K562 (cell line): ENCODE results near the gene HYI. TPM values are rescaled to one million over a fixed set of nuclear protein-coding genes. Genes with fewer than 3 reads are reported as not detected.

Experiments used
- ATAC-seq: fragments of 200-7000 bp; cut with Tn5 transposase; 3 replicates; pipeline ENCODE4 v1.9.1; 2020; ENCODE audit warnings: moderate library complexity
- BruUV-seq: library from RNA; stranded (reverse); fragments of 400-500 nt; replicated peaks from 2 replicates; lab custom pipeline; 2021; lab: Mats Ljungman, UMichigan
- CTCF ChIA-PET: fragments of 300-600 bp; formaldehyde crosslinking; extraction: SDS; loops from one replicate; lab custom pipeline; 2021; ENCODE audit warnings: low intra/inter-chr PET ratio; lab: Yijun Ruan, JAX
- POLR2A ChIA-PET: fragments of 300-600, 350-650 bp; sonication (Branson Sonifier 250); formaldehyde crosslinking; extraction: SDS; loops from one replicate; lab custom pipeline; 2021; ENCODE audit warnings: antibody characterized with exemption, inconsistent platforms; lab: Yijun Ruan, JAX
- DNase-seq, 4 experiments: peaks; one replicate each; pipeline versions ENCODE4 v3.0.0 to v3.0.0-alpha.2; 2011 to 2018; ENCODE audit warnings: low spot score in 3 of 4, mixed read lengths in 3 of 4; ENCODE audit errors: extremely low read depth in 1 of 4
- FAIRE-seq: peaks from 2 replicates; lab custom pipeline; 2011; peaks lifted over from hg19 to GRCh38; lab: Jason Lieb, UNC
- H2AFZ ChIP-seq: 2 replicates; pipeline ENCODE4 v1.6.0; 2011; ENCODE audit warnings: low read depth, low read length, control low read depth, inconsistent platforms
- H3K27ac ChIP-seq: fragments of 200-600 bp; 3 replicates; pipeline ENCODE4 v1.8.0; 2011; ENCODE audit warnings: low read depth, mild to moderate bottlenecking, control low read depth, inconsistent platforms, low read length, moderate library complexity, mixed read lengths; ENCODE audit errors: extremely low read depth
- H3K27me3 ChIP-seq, 2 experiments: fragments of 300-600 bp in 1 of 2; 2 replicates in 1 of 2; 3 replicates in 1 of 2; pipeline versions ENCODE4 v1.6.0 to v1.8.0; 2011; ENCODE audit warnings: inconsistent platforms in 2 of 2, low read length in 2 of 2, mild to moderate bottlenecking in 1 of 2, mixed read lengths in 1 of 2, moderate library complexity in 1 of 2; ENCODE audit not compliant: control insufficient read depth in 2 of 2, insufficient read depth in 2 of 2
- H3K36me3 ChIP-seq: fragments of 300-600 bp; 3 replicates; pipeline ENCODE4 v1.8.0; 2011; ENCODE audit warnings: mild to moderate bottlenecking, low read length, inconsistent platforms; ENCODE audit not compliant: control insufficient read depth, insufficient read depth
- H3K4me1 ChIP-seq, 2 experiments: fragments of 200-600 bp in 1 of 2; replicated peaks in 1 of 2; 2 replicates in 1 of 2; 3 replicates in 1 of 2; pipeline versions ENCODE4 v1.5.1 to v1.8.0; 2011; ENCODE audit warnings: inconsistent platforms in 2 of 2, low read length in 2 of 2, mild to moderate bottlenecking in 1 of 2, mixed read lengths in 1 of 2, moderate library complexity in 1 of 2; ENCODE audit not compliant: control insufficient read depth in 2 of 2, insufficient read depth in 2 of 2
- H3K4me2 ChIP-seq: 2 replicates; pipeline ENCODE4 v1.6.1; 2011; ENCODE audit warnings: low read length, control low read depth, inconsistent platforms, mixed read lengths; ENCODE audit not compliant: insufficient read depth
- H3K4me3 ChIP-seq: fragments of 200-600 bp; sonication (generic), shearing (Covaris generic); 2 replicates; pipeline ENCODE4 v1.5.1; 2016; ENCODE audit warnings: control low read depth, inconsistent platforms
- H3K79me2 ChIP-seq: fragments of 200-600 bp; 3 replicates; pipeline ENCODE4 v1.8.0; 2011; ENCODE audit warnings: low read length, inconsistent platforms; ENCODE audit not compliant: control insufficient read depth, insufficient read depth
- H3K9ac ChIP-seq, 2 experiments: 2 replicates each; pipeline versions ENCODE4 v1.6.0 to v1.6.1; 2011; ENCODE audit warnings: low read depth in 2 of 2, low read length in 2 of 2, control low read depth in 1 of 2, inconsistent platforms in 1 of 2, mild to moderate bottlenecking in 1 of 2, mixed read lengths in 1 of 2; ENCODE audit not compliant: insufficient read depth in 1 of 2
- H3K9me1 ChIP-seq: one replicate; pipeline ENCODE4 v1.6.0; 2011; ENCODE audit warnings: inconsistent platforms, mild to moderate bottlenecking, low read length, moderate library complexity; ENCODE audit not compliant: control insufficient read depth, insufficient read depth
- H3K9me3 ChIP-seq: replicated peaks from 2 replicates; pipeline ENCODE4 v1.5.1; 2011; ENCODE audit warnings: low read depth, low read length, inconsistent platforms; ENCODE audit not compliant: control insufficient read depth, insufficient read depth
- H4K20me1 ChIP-seq: replicated peaks from 2 replicates; pipeline ENCODE4 v1.6.1; 2011; ENCODE audit warnings: low read length, inconsistent platforms, mixed read lengths; ENCODE audit not compliant: control insufficient read depth, insufficient read depth
- CTCF ChIP-seq, 3 experiments: IDR thresholded peaks in 2 of 3; conservative IDR thresholded peaks in 1 of 3; 2 replicates each; pipeline ENCODE4 v1.5.1; 2011 to 2012; ENCODE audit warnings: low read length in 3 of 3, mild to moderate bottlenecking in 3 of 3, control low read depth in 2 of 3, improper control_type of control experiment in 1 of 3, inconsistent platforms in 1 of 3, low read depth in 1 of 3, mixed read lengths in 1 of 3, moderate library complexity in 1 of 3; ENCODE audit not compliant: insufficient read depth in 2 of 3
- MAFK ChIP-seq: IDR thresholded peaks from 2 replicates; pipeline ENCODE4 v1.6.1; 2011; ENCODE audit warnings: low read length, improper control_type of control experiment
- MTA1 ChIP-seq: fragments of 450-650 bp; IDR thresholded peaks from 2 replicates; pipeline ENCODE4 v1.6.1; 2017; ENCODE audit warnings: borderline replicate concordance
- MYC ChIP-seq, 2 experiments: fragments of 250-450 bp in 1 of 2; sonication (Bioruptor Pico) in 1 of 2; IDR thresholded peaks; 2 replicates each; pipeline versions ENCODE4 v1.5.1 to v1.6.1; 2012 to 2021; ENCODE audit warnings: low read depth in 2 of 2, borderline replicate concordance in 1 of 2, improper control_type of control experiment in 1 of 2, low read length in 1 of 2, mild to moderate bottlenecking in 1 of 2, moderate library complexity in 1 of 2
- RAD21 ChIP-seq, 2 experiments: fragments of 250-450 bp in 1 of 2; fragments of 450-650 bp in 1 of 2; sonication (Bioruptor Pico) in 1 of 2; formaldehyde crosslinking in 1 of 2; IDR thresholded peaks in 1 of 2; conservative IDR thresholded peaks in 1 of 2; 2 replicates each; pipeline versions ENCODE4 v1.4.0 to v1.8.0; 2020 to 2022; ENCODE audit warnings: mild to moderate bottlenecking in 2 of 2, moderate library complexity in 1 of 2
- SFPQ ChIP-seq: fragments of 200-400 bp; formaldehyde crosslinking; IDR thresholded peaks from 2 replicates; pipeline ENCODE4 v1.6.1; 2017; ENCODE audit warnings: mild to moderate bottlenecking, low read depth, low read length, moderate library complexity
- YY1 ChIP-seq, 3 experiments: IDR thresholded peaks; 2 replicates each; pipeline ENCODE4 v1.6.1; 2011; ENCODE audit warnings: low read length in 2 of 3, mild to moderate bottlenecking in 2 of 3, moderate library complexity in 2 of 3, borderline replicate concordance in 1 of 3, control low read depth in 1 of 3, low read depth in 1 of 3; ENCODE audit not compliant: insufficient read depth in 3 of 3, insufficient replicate concordance in 2 of 3, control insufficient read depth in 1 of 3, insufficient read length in 1 of 3; ENCODE audit errors: extremely low read depth in 1 of 3
- ZNF395 ChIP-seq: fragments of 200-800 bp; sonication (Bioruptor generic); IDR thresholded peaks from 2 replicates; pipeline ENCODE4 v1.6.1; 2017; ENCODE audit warnings: missing genetic modification characterization, missing compliant biosample characterization
- WGBS: fragments of 100-300 bp; shearing (Covaris generic); methylation state at CpG from one replicate; pipeline ENCODE4 v1.1.6; 2016; ENCODE audit warnings: low coverage, mixed read lengths; ENCODE audit not compliant: insufficient coverage; ENCODE audit errors: missing lambda C conversion rate; 5-methylcytosine and 5-hydroxymethylcytosine counted together
- in situ Hi-C: fragments of 300-500 bp; cut with MboI; formaldehyde crosslinking; loops from 4 replicates; pipeline ENCODE4 v1.15.0; 2018; ENCODE audit warnings: inconsistent platforms, mixed read lengths
- intact Hi-C: fragments of 100-400 bp; cut with micrococcal nuclease; formaldehyde crosslinking; loops from 2 replicates; pipeline ENCODE4 v1.14.2; 2022
- polyA plus RNA-seq, 8 experiments: library from polyadenylated mRNA; depleted of rRNA in 4 of 8; stranded (reverse) in 5 of 8; unstranded in 3 of 8; fragments of >200 nt; fragmentation: Nextera tagmentation in 2 of 8; fragmentation: Illumina TruSeq in 1 of 8; extraction: Ambion mirVana in 2 of 8; extraction: Trizol in 1 of 8; gene quantifications; 2 replicates each; pipeline versions ENCODE4 v1.2.1 to v1.2.3, GENCODE V29; 2011 to 2014; ENCODE audit warnings: inconsistent platforms in 1 of 8, missing spikeins in 1 of 8
- total RNA-seq, 7 experiments: library from RNA; depleted of rRNA in 6 of 7; stranded (reverse); fragments of >200 nt in 6 of 7; fragmentation: Illumina TruSeq in 2 of 7; extraction: Trizol in 2 of 7; gene quantifications; 2 replicates each; pipeline versions ENCODE4 v1.2.1 to v1.2.3, GENCODE V29; 2011 to 2021; ENCODE audit warnings: low replicate concordance in 1 of 7

HYI gene
- total and polyA plus RNA-seq, 9 of the 15 experiments (the other 6 are each of a cell fraction or from before 2014, with no cell fraction given), result 0.04 to 4.1 (median 1.4) TPM; not detected in 1

- TF ChIP-seq ZNF395 (CRISPR knock-in tag) (no peak), MTA1 (no peak), MYC (IDR thresholded peaks at IDR 0.05; ENCODE audit: low read depth, low read length) (no peak), MYC (CRISPR knock-in tag; IDR thresholded peaks at IDR 0.05; ENCODE audit: borderline replicate concordance, low read depth) (no peak), YY1 (IDR thresholded peaks at IDR 0.05; ENCODE audit: borderline replicate concordance in 1 of 3, control insufficient read depth in 1 of 3, extremely low read depth in 1 of 3, insufficient read depth in 3 of 3, insufficient read length in 1 of 3, insufficient replicate concordance in 2 of 3, low read depth in 1 of 3, low read length in 2 of 3) (peak in 1 of 3 experiments; percentile 57), SFPQ (no peak), RAD21 (CRISPR knock-in tag; conservative IDR thresholded peaks at IDR 0.05 in 1 of 2, IDR thresholded peaks at IDR 0.05 in 1 of 2) (peak in 1 of 2 experiments; percentile 15; a peak in 1 of 4 replicates), MAFK (no peak), CTCF (IDR thresholded peaks at IDR 0.05 in 2 of 3, conservative IDR thresholded peaks at IDR 0.05 in 1 of 3; ENCODE audit: insufficient read depth in 2 of 3, low read depth in 1 of 3, low read length in 3 of 3) (peak; percentile 26 to 38 (median 36); a peak in 4 of 6 replicates)
These were observed 46.2 kb upstream of the HYI start for GRCh38 chr1:43499898-43500297.

More at GRCh38 chr1:43499898-43500297, 46.2 kb upstream of the HYI start:
- no peak for FAIRE-seq
- Histone ChIP-seq H3K27me3 (peaks cover 17 to 34% of the 10 kb centered on the region in 2 experiments), H3K9me3 (peaks cover under 1% of the 10 kb centered on the region; the same call in 1 of the 2 replicates), H2AFZ (no peak overlapping the region), H3K36me3 (no peaks in the 10 kb centered on the region), H3K27ac (no peak overlapping the region), H4K20me1 (no peaks in the 10 kb centered on the region), H3K9me1 (no peaks in the 10 kb centered on the region), H3K4me3 (no peak overlapping the region), H3K4me2 (no peak overlapping the region), H3K79me2 (no peaks in the 10 kb centered on the region), H3K9ac (no peak overlapping the region), H3K4me1 (peaks cover 0 to 4% of the 10 kb centered on the region in 2 experiments; a peak in 1 of 5 replicates)
- ChIA-PET POLR2A (interaction anchor here (1.1 to 1.9 kb wide), 3 partner anchors 18 to 26 kb away, joined by 3 to 5 read pairs (median 3); no protein-coding TSS in a partner anchor), CTCF (no interaction called here)
- peak in 3 of 4 experiments; percentile 30 to 40 (median 37) for DNase-seq
- peak; percentile 98 for ATAC-seq
- no TSS peak for BruUV-seq
- intact Hi-C loops, result no loop called here
- in situ Hi-C loops, result no loop called here
- 0% methylated on average over 6 of the region's 6 CpGs for WGBS
